M059J (cell line): ENCODE results near the gene PAXX. TPM values are rescaled to one million over a fixed set of nuclear protein-coding genes. Genes with fewer than 3 reads are reported as not detected.

Source experiments
- DNase-seq: peaks from one replicate; pipeline ENCODE4 v3.0.0-alpha.2; 2012; ENCODE audit warnings: low read depth
- total RNA-seq: library from RNA; depleted of rRNA; stranded (reverse); fragments of >200 nt; shearing (Covaris generic); gene quantifications from 2 replicates; pipeline ENCODE4 v1.2.3, GENCODE V29; 2014

Gene PAXX
- total RNA-seq, 1 experiment from 2014 or later = 59.0 TPM

DNA sequence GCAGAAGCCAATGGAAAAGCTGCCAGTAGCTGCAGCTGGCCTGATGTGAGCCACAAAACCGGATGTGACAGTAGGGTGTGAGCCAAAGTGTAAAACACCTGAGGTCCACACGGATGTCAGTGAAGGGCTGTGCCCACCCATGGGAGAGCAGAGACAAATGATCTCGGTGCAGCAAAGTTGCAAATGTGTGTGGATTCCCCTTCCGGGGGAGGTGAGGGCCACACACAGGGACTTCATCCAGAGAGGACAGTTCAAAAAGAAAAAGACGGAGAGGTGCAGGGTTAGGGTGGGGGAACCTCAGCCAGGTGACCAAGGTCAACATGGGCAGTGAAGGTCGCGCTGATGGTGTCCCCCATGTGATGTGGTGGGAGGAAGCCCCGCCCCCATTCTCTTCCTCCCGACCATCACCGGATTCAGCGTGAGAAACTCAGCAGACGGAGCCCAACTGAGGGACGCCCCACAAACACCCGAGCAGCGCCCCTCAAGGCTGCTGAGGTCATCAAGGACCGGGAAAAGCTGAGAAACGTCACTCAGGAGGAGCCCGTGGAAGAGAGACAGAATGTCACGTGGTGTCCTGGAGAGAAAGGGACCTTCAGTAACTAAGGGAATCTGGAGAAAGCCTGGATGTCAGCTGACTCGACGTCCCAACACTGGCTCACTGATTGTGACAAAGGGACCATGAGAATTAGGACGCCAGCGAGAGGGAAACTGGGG lies 26.3 kb upstream of the PAXX start:
- peak; percentile 31 for DNase-seq

DNA sequence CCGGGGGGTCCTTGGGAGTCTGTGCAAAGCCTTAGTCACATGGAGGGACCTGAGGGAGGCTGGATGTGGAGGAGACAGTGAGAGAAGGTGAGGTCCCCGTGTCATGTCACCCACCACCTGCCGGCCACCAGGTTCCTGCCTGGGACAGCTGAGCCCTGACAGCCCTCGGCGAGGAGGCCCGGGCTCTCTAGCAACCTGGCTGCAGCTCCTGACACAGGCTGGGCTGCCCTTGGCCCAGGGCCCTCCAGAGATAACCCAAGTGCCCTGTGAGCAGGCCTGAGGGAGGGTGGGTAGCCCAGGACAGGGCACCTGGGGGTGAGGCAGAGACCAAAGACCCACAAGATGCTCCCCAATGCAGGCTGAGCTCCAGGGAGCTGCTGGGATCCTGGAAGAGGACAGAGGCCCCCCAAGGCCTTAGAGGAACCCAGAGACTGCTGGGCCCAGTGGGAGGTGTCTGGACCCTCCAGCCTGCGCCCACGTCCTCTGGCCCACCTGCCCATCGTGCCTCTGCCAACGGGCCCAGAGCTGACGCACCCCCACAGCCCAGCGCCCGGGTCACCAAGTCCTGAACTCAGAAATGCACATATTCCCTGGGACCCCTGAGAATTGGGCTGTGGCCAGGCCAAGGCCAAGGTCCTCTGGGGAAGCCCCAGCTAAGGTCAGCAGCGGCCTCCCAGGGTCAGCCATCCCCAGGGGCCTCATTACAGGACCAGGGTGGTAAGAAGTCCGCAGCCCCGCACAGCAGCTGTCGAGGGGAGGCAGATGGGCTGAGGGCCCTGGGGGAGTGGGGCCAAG lies 23.7 kb upstream of the PAXX start:
- DNase-seq = no peak

DNA sequence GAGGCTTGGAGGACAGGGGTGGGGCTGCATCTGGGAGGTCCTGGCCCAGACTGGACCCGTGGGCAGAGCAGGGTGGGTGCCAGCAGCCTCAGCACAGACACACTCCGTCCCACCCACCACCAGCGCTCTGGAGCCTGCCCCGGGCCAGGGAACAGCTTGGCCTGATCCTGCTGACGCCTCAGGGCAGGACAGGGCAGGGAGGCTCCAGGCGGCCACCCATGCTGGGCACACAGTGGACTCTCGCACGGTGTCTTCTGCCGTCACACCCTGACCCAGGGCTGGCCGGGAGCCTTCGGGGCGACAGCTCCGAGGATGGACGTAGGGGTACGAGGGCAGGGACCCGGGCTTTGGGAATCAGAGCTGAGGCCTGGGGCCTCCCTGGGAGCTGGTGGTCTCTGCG lies 23.1 kb upstream of the PAXX start:
- no peak for DNase-seq

DNA sequence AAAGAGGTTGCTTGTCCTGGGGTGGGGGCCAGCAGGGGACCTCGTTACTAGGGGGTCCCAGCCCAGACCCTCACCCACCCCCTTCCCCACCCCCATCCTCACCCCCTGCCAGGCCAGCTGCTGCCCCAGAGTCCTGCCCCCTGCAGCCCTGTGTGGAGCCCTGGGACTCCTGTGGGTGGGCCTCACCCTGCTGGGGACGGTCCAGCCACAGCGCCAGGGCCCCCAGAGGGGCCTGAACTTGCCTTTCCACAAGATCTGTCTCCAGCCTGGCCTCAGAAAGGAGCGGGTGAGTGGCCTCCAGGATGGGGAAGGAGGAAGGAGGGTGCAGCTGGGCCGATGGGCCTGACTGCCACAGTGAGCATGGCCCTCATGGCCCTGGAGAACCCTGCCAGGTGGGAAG lies 22.4 kb upstream of the PAXX start:
- DNase-seq = no peak

DNA sequence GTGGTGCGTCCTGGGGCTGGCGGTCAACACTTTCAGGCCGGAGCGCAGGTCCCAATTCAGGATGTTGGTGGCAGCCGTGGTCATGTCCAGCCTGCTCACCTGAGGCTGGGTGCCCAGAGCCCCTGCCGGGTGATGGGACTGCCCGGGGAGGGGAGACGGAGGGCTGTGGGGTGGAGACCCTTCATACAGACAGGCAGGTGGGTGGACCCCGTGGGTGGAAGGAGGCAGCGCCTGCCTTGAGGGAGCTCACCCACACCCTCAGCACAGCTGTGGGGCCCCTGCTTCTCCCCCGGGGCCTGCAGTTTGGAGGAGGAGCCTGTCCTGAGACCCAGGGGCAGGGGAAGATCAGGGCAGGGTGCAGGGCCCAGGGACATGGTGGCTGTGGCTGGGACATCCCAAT lies 21.9 kb upstream of the PAXX start:
- no peak for DNase-seq

DNA sequence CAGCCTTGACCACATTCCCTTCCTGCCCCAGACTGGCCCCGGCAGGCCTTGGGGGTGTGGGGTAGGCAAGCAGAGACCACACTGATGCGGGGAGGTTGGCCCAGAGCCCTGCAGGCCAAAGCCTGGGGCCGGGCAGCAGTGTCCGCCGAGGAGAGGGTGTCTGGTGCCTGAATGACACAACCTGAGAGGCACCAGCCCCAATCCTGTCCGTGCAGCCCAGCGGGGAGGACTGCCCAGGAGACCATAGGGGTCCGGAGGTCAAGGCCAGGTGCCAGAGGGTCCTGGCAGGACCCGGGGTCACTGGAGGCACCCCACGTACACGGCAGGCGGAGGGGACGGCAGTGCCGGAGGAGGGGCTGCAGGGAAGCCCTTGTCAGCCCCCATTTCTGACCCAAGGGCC lies 20.5 kb upstream of the PAXX start:
- DNase-seq = no peak

DNA sequence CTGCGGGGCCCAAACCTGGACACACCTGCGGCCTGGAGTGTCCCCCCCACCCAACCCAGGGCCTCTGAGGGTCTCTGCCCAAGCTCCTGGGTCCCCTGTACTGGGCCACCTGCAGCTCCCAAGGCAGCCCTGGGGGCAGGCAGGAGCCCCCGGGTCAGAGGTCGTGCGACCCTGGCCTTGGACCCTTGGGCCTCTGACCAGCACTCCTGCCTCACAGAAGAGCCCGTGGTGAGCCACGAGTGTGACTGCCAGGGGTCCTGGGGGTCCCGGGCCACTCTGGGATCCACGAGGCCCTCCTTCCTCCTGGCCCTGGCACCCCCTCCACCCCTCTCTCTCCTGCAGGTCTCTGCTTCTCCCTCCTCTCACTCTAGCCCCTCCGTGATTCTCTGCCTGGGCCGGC lies 19.9 kb upstream of the PAXX start:
- no peak for DNase-seq

DNA sequence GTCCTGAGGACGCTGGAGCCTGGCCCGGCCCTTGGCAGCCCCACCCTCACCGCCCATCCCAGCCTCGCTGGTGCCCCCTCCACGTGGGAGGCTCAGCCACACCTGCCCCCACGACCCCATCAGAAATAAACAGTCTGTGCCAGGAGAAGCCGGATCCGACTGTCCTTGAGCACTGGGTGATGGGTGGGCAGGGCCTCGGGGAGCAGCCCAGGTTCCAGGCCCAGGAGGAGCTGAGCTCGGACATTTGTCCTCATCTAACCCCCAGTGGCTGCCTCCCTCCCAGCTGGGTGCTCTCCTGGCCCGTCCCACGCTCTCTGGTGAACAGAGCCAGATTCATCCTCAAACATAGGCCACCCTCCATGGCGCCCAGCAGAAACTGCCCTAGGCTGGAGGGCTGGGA lies 19.5 kb upstream of the PAXX start:
- DNase-seq = no peak

DNA sequence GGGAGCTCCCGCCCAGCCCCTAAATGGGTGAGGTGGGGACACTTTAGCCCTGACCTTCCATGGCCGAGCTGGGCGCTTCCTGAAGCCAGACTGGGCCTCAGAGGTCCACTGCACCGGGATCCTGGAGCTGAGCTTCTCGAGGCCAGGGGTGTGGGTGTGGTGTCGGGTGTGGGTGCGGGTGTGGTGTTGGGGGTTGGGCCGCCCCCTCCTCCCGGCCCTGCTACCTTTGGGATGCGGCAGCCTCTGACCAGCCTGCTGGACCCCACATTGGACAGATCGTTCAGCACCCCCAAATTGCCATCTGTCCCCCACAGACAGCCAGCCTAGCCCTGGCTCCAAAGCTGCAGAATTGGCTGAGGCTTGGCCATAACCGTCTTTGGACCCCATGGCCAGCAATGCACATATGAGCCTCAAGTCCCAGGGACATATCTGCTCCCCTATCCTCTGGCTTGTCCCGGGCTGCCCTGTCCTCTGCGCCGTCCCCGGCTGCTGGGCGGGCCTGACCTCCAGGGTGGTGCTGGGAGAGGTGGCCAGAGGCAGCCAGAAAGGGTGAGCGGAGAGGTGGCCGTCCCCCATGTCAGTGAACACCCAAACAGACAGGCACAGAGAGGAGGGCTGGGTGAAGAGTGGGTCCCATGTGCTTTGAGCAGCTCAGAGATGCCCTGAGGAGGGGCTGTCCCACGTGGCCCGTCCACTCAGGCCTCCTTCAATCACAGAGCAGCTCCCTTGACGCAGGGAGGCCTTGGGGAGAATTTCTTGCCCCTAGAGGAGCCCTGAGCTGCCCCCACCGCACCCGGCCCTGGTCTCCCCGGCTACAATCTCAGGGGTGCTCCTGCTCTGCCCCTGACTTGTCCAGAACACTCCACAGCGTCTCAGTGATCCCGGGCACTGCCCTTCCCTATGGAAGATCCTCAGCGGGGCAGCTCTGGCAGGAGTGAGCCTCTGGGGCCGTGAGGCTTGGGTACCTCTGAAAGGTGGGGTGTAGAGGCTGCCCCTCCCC lies 18.3 kb upstream of the PAXX start:
- no peak for DNase-seq

DNA sequence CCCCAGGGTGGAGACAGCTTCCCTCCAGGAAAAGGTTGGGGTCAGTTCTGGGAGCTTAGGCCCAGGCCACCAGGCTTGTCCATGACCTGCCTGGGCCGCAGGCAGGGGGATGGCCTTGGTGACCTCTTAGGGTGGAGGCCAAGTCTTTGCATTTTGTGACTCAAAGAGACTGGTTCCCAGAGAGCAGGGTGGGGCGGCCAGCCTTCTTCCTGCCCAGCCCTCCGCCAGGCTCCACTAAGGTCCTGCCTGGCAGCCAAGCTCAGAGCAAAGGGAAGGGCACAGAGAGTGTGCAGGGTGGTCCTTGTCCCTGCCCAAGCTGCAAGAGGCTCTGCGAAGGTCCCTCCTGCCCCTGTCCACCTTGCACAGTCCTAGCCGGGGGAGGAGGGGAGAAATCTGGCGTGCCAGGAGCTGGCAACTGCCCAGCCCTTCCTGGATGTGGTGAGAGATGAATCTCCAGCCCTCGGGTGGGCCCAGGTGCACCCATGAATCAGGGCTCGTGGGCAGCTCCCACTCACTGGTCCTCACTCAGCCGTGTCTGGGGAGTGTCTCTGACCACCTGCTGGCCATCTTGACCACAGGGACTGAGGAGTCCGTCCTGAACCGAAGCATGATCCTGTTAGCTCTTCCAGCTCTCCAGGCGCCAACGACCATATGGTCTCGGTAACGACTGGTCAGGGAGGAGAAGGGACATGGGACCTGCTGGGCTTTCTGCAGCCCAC lies 17.2 kb upstream of the PAXX start:
- DNase-seq = peak; percentile 29

DNA sequence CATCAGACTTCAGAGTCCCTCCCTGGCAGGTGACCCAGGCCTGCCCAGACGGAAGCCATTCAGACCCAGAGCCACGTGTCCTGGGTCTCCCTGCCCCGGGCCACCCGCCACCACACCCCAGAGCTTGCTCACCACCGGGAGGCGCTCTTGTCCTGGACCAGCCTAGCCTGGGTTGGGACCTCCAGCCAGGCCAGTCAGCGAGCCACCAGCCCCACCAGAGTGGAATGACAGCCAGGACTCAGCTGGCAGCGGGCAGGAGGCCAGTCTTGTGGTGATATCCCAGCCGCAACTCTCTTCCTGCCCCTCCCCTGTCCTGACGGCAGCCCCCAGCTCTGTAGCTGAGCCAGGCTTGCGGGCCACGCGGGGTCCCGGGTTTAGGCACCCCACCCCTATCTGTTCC lies 16.6 kb upstream of the PAXX start:
- DNase-seq = peak; percentile 66

DNA sequence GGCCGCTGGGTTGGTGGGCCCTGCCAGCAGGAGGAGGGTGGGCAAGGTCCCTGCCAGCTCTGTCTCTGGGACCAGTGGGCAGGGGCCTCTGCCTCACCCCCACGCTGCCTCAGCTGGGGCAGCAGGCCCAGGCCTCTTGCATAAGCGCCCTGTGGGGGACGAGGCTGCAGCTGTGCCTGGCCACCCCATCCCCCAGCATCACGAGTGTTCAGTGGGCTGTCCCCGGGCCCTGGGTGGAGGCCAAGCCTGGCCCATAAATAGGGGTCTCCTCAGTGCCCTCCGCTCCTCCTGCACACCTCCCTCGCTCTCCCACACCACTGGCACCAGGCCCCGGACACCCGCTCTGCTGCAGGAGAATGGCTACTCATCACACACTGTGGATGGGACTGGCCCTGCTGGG lies 15.0 kb upstream of the PAXX start, which contains the start of gene PTGDS:
Gene PTGDS, plus strand, starts transcription at position 282 of the 400 bp plus-strand sequence. Its CDS starts 75 bp downstream, at position 357.
- no peak for DNase-seq

DNA sequence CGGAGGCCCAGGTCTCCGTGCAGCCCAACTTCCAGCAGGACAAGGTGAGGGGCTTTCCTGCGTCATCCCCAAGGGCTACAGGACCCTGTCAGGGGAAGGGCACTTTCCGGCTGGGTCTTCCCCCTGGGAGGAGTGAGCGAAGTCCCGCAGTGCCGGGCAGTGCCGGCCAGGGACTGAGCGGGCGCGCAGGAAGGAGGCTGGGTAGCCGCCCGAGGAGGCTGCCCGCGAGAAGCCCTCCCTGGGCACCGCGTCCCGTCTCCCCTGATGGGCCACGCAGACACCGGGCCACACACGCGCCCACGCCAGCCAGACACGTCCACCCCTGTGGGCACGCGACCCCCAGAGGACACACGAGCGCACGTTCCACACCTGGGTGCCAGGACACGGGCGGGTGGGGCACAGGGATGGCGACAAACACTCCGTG lies 14.6 kb upstream of the PAXX start:
- no peak for DNase-seq

DNA sequence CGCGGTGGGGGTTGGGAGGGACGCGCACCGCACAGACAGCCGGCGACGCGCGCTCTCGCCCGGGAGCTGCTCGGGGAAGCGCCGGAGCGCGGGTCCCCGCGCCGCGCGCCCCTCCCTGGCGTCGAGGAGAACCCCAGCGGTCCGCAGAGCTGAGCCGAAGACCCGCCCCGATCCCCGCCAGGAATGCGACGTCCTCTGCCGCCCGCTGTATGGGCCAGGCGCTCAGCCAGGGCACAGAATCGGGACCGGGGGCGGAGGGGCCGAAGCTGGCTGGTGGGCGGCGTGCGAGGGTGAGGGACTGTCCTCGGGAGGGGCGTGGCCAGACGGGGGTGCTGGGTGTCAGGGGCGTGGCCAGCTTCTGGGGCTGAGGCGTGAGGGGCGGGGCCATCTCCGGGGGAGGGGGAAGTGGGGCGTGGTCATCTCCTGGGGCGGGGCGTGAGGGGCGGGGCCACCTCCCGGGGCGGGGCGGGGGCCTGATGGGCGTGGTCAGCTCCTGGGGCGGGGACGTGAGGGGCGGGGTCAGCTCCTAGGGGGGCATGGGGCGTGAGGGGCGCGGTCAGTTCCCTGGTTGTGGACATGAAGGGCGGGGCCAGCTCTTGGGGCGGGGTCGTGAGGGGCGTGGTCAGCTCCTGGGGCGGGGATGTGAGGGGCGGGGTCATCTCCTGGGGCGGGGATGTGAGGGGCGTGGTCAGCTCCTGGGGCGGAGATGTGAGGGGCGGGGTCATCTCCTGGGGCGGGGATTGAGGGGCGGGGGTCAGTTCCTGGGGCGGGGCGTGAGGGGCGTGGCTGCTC lies 14.0 kb upstream of the PAXX start:
- peak; percentile 26 for DNase-seq

DNA sequence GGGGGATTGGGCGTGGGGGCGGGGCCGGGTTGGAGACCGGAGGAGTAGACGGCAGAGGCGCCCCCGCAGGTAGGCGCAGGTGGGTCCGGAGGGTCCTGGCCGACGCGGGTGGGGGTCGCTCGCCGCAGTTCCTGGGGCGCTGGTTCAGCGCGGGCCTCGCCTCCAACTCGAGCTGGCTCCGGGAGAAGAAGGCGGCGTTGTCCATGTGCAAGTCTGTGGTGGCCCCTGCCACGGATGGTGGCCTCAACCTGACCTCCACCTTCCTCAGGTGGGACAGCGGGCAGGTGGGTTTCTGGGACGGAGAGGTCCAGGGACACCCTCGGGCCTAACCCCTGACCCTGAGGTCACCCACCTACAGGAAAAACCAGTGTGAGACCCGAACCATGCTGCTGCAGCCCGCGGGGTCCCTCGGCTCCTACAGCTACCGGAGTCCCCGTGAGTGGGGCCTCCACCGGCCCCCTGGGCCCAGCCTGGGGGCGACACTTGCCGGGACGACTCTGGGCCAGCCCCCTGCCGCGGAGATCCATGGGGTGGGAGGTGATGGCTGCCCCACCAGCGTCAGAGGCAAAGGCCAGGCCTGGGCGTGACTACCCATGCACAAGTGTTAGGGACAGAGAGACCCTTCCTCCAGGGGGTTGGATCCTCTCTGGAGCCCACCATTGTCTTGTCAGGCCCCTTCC lies 13.2 kb upstream of the PAXX start:
- DNase-seq = no peak

DNA sequence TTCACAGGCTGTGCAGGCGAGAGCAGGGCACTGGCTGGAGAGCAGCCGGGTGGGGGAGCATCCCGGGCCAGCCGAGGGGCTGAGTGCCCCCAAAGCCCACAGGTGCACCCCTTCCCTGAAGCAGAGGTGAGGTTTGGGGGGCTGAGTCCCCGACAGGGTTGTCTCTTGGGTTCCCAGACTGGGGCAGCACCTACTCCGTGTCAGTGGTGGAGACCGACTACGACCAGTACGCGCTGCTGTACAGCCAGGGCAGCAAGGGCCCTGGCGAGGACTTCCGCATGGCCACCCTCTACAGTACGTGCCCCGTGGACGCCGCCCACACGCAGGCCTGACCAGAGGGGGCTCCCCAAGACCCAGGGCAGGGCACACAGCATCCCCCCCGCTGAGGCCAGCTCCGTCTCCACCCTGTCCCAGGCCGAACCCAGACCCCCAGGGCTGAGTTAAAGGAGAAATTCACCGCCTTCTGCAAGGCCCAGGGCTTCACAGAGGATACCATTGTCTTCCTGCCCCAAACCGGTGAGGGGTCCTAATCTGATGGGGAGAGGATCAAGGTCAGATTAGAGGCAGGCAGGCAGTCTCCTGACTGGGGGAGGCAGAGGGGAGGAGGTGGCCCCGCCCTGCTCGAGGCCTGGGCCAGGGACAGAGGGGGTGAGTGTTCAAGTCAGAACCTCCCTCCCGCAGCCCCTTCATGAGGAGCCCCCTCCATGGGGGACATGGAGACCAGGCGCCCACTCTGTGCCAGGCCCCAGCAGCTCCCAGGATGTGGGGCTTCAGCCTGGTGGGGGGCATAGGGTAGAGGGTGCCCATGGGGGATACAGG lies 12.2 kb upstream of the PAXX start:
- no peak for DNase-seq

DNA sequence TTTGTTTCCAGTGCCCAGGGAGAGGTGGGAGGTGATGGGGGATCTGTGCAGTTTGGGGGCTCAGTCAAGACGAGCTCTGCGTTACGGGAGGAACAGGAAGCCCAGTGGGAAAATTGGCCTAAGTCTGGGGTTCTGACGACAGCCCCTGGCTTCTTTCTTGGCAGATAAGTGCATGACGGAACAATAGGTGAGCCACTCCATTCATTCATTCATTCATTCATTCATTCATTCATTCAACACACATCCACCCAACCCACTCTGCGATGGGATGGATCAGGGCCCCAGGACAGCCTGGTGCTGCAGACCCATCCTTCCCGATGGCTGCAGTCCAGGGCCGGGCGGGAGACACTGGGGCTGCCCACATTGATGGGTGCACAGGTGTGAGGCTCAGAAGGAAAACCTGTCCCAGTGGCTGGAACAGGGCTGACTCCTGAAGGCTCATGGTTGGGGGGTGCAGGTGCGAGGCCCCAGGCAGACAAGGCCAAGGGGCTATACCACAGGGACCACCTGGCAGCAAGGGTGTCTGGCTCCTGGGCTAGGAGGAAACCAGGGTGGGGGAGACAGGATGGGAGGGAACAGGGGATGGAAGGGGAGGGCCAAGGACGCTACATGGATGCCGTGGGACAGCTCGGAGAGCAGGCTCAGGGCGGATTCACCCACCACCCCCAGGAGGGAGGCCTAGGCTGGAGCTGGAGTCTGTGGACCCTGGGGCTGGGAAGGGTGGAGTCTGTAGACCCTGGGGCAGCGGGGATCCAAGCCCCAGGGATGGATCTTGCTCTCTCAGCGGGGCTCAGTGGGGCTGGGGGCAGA lies 11.3 kb upstream of the PAXX start:
- no peak for DNase-seq

DNA sequence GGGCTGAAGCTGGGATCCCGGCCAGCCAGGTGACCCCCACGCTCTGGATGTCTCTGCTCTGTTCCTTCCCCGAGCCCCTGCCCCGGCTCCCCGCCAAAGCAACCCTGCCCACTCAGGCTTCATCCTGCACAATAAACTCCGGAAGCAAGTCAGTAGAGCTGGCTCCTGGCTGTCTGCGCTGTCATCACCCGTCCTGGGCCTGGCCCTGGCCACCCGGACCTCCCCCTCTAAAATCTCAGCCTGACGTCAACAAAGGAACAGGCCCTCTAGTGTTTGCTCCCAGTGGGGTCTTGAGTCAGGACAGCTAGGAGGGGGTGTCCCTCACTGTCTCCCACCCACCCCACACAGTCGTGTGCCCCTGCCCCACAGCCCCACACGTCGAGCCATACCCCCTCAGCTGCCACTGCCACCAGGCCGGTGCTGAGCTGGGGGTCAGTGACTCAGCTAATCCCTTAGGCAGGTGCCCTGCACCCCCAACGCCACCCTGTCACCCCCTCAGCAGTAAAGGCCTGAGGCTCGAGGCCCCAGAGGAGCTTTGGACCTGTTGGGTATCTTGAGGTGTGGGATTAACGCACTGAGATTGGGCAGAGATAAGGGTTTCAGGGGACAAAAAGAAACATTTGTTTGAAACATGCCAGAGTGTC lies 10.5 kb upstream of the PAXX start:
- DNase-seq = peak; percentile 49
